Upper lobe of right lung (tissue), 1 donor: Measurements from ENCODE around the gene C1QA. TPM values are rescaled to one million over a fixed set of nuclear protein-coding genes. Genes with fewer than 3 reads are reported as not detected.

Experiments
- ATAC-seq: fragments of 200-7000 bp; cut with Tn5 transposase; one replicate; pipeline ENCODE4 v1.9.1; 2020; ENCODE audit warnings: mild to moderate bottlenecking, moderate library complexity
- DNase-seq: peaks from one replicate; pipeline ENCODE4 v3.0.0-alpha.2; 2020
- H3K27ac ChIP-seq: fragments of 200-600 bp; one replicate; pipeline ENCODE4 v1.8.0; 2022
- H3K27me3 ChIP-seq: fragments of 200-600 bp; one replicate; pipeline ENCODE4 v1.8.0; 2022; ENCODE audit warnings: mild to moderate bottlenecking
- H3K36me3 ChIP-seq: fragments of 200-600 bp; one replicate; pipeline ENCODE4 v1.8.0; 2022
- H3K4me1 ChIP-seq: fragments of 200-600 bp; one replicate; pipeline ENCODE4 v1.8.0; 2022
- H3K4me3 ChIP-seq: fragments of 200-600 bp; one replicate; pipeline ENCODE4 v1.8.0; 2022; ENCODE audit warnings: mild to moderate bottlenecking
- H3K9me3 ChIP-seq: fragments of 200-600 bp; one replicate; pipeline ENCODE4 v1.8.0; 2022
- intact Hi-C: fragments of 100-400 bp; cut with DNase I; formaldehyde crosslinking; loops from one replicate; pipeline ENCODE4 v1.11.0; 2022
- long read RNA-seq: library from polyadenylated mRNA; unstranded; transcript quantifications from one replicate; pipeline ENCODE4 v2.0.0, GENCODE V29; 2021
- total RNA-seq: library from RNA; stranded (reverse); fragmentation: NEBNext Ultra II Directional; extraction: Animal tissue kit (Norgen Biotek cat#: 25700); gene quantifications from one replicate; pipeline ENCODE4 v1.2.1, GENCODE V29; 2021
- TF ChIP-seq, protein P1 (sequence below): fragments of 200-600 bp; IDR thresholded peaks from one replicate; pipeline ENCODE4 v1.8.0; 2022; ENCODE audit warnings: antibody characterized with exemption
- donor health status: DM: no; HTN: yes; CAD: no; lungs with severe emphysema.

The C1QA gene, protein sequence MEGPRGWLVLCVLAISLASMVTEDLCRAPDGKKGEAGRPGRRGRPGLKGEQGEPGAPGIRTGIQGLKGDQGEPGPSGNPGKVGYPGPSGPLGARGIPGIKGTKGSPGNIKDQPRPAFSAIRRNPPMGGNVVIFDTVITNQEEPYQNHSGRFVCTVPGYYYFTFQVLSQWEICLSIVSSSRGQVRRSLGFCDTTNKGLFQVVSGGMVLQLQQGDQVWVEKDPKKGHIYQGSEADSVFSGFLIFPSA
- total RNA-seq: 521 TPM
- long read RNA-seq, transcript C1QA-202 (2 exons, 976 nt): minor isoform, 21 of 405 reads
- long read RNA-seq, transcript C1QA-201 (3 exons, 1,143 nt): major isoform, 331 of 405 reads
- long read RNA-seq, partial matches to known transcripts: 7 of 405 reads
- long read RNA-seq, other reads (novel, unspliced or antisense): 46 of 405 reads

DNA sequence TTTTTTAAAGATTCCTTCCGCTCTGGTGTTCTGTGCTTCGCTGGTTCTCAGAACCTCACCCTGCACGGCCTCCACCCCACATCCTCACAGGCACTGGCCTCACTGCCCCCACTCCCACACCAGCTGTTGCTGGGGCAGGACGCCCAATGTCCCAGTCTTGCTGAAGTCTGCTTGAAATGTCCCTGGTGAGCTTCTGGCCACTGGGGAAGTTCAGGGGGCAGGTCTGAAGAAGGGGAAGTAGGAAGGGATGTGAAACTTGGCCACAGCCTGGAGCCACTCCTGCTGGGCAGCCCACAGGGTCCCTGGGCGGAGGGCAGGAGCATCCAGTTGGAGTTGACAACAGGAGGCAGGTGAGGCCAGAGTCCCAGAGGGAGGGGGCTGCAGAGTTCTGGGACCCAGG, at the start of gene C1QA:
TSS of gene C1QA (plus strand) at position 276 of the 400 bp plus-strand sequence. CDS start 989 bp downstream, outside the sequence.
- peak within 1 kb of the TSS; percentile 47 for H3K27ac ChIP-seq
- peak; percentile 93 for ATAC-seq
- TF ChIP-seq, protein P1, sequence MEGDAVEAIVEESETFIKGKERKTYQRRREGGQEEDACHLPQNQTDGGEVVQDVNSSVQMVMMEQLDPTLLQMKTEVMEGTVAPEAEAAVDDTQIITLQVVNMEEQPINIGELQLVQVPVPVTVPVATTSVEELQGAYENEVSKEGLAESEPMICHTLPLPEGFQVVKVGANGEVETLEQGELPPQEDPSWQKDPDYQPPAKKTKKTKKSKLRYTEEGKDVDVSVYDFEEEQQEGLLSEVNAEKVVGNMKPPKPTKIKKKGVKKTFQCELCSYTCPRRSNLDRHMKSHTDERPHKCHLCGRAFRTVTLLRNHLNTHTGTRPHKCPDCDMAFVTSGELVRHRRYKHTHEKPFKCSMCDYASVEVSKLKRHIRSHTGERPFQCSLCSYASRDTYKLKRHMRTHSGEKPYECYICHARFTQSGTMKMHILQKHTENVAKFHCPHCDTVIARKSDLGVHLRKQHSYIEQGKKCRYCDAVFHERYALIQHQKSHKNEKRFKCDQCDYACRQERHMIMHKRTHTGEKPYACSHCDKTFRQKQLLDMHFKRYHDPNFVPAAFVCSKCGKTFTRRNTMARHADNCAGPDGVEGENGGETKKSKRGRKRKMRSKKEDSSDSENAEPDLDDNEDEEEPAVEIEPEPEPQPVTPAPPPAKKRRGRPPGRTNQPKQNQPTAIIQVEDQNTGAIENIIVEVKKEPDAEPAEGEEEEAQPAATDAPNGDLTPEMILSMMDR: no peak
- peaks cover 5% of the 10 kb centered on the region for H3K27me3 ChIP-seq
- intact Hi-C loops: no loop called here
- H3K4me1 ChIP-seq: no peaks in the 10 kb centered on the region
- peak within 1 kb of the TSS; percentile 41 for H3K4me3 ChIP-seq
- H3K9me3 ChIP-seq: no peaks in the 10 kb centered on the region
- H3K36me3 ChIP-seq: no peaks in the 10 kb centered on the region
- peak; percentile 88 for DNase-seq

DNA sequence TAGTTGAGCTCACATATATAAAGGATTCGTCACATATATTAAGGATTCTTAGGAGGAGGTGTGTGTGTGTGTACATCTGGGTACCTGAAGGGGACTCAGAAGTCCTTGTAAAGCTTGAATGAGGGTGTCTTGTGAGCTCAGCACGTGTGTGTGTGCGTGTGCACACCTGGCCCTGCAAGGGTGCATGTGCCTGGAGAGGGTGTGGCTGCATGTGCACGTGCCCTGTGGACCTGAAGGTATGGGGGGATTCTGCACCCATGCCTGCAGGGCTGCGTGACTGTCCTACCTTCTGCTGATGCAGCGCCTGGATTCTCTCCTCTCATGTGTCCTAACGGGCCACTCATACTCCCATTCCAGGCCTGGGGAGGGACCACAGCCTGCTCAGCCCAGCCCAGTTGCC, 49.2 kb upstream of the C1QA start:
- intact Hi-C loops: no loop called here
- DNase-seq: no peak
- Histone ChIP-seq H3K36me3 (no peaks in the 10 kb centered on the region), H3K4me3 (no peak overlapping the region), H3K27me3 (peaks cover 12% of the 10 kb centered on the region), H3K9me3 (no peaks in the 10 kb centered on the region), H3K27ac (no peak overlapping the region), H3K4me1 (peaks cover 4% of the 10 kb centered on the region)
- TF ChIP-seq, protein P1: no peak
- no peak for ATAC-seq

DNA sequence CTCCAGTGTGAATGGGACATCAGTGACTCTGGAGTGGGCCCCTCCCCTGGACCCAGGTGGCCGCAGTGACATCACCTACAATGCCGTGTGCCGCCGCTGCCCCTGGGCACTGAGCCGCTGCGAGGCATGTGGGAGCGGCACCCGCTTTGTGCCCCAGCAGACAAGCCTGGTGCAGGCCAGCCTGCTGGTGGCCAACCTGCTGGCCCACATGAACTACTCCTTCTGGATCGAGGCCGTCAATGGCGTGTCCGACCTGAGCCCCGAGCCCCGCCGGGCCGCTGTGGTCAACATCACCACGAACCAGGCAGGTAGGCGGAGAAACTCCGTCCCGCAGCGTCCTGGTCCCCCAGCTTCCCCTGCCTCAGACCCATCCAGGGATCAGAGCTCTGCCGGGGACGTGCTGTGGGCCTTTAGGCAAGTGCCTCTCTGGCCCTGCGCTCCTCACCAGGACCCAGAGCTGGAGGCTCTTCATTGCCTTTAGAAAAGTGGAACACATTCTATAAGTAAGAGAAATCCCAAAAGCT, 47.5 kb upstream of the C1QA start:
- Histone ChIP-seq H3K27ac (no peak overlapping the region), H3K27me3 (peaks cover 24% of the 10 kb centered on the region), H3K4me1 (no peaks in the 10 kb centered on the region), H3K4me3 (no peak overlapping the region), H3K36me3 (no peaks in the 10 kb centered on the region), H3K9me3 (no peaks in the 10 kb centered on the region)
- intact Hi-C loops: no loop called here
- DNase-seq: no peak
- no peak for ATAC-seq
- TF ChIP-seq, protein P1: no peak

DNA sequence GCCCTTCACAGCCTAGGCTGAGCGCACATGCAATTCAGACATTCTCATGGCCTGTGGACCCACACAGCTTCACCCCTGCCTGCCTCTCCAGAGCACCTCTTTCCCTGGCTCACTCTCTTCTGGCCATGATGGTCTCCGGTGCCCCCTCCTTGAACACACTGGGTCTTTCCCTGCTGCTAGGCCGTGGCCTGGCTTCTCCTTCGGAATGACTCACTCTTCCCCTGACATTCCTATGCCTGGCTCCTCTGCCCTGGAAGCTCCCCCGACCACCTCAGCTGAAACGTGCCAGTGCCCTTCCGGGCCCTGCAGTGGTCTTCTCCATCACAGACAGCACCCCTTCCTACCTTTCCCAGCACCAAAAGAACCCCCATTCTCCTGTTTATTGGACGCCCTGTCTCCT, 44.9 kb upstream of the C1QA start:
- intact Hi-C loops: no loop called here
- TF ChIP-seq, protein P1: no peak
- Histone ChIP-seq H3K27me3 (peaks cover 38% of the 10 kb centered on the region), H3K4me3 (no peak overlapping the region), H3K4me1 (no peaks in the 10 kb centered on the region), H3K36me3 (no peaks in the 10 kb centered on the region), H3K27ac (no peak overlapping the region), H3K9me3 (no peaks in the 10 kb centered on the region)
- DNase-seq (no peak), ATAC-seq (no peak)

DNA sequence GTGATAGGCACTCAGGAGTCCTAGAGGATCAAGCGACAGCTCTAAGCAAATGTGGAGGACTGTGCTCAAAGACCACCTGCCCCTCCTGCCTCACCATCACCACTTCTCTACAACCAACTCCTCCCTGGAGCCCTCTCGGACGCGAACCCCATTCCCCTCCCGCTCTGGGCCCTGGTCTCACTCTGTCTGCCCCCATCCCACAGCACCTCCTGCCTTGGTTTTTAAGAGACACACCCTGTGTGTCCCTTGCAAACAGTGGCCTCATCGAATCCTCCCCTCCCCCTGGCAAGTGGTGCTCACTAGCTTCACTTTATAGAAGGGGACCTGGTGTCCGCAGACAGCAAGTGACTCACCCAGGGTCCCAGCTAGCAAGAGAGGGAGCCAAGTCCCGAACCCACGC, 44.4 kb upstream of the C1QA start:
- ATAC-seq (no peak), DNase-seq (no peak)
- Histone ChIP-seq H3K36me3 (no peaks in the 10 kb centered on the region), H3K27ac (no peak overlapping the region), H3K9me3 (no peaks in the 10 kb centered on the region), H3K27me3 (peaks cover 38% of the 10 kb centered on the region), H3K4me3 (no peak overlapping the region), H3K4me1 (no peaks in the 10 kb centered on the region)
- intact Hi-C loops: no loop called here
- TF ChIP-seq, protein P1: no peak
